CD4-positive, alpha-beta T cell (primary cell): ENCODE measurements around the gene TTC28. TPM values are rescaled to one million over a fixed set of nuclear protein-coding genes. Genes with fewer than 3 reads are reported as not detected.

Source experiments
- ATAC-seq: fragments of 200-7000 bp; cut with Tn5 transposase; one replicate; pipeline ENCODE4 v1.10.0; 2022; ENCODE audit warnings: mild to moderate bottlenecking; ENCODE audit not compliant: poor library complexity
- CTCF ChIA-PET: fragments of 350-600 bp; sonication (Branson Sonifier 250); formaldehyde crosslinking; loops from one replicate; lab custom pipeline; 2021; ENCODE audit warnings: antibody characterized with exemption, inconsistent platforms; lab: Charles Lee
- POLR2A ChIA-PET: fragments of 350-600 bp; sonication (Branson Sonifier 250); formaldehyde crosslinking; loops from one replicate; lab custom pipeline; 2021; ENCODE audit warnings: antibody characterized with exemption, inconsistent platforms; lab: Charles Lee
- DNase-seq, 14 experiments: peaks; one replicate each; pipeline ENCODE4 v3.0.0-alpha.2; 2013 to 2020; ENCODE audit warnings: mixed read lengths in 2 of 14
- H3K27ac ChIP-seq, 2 donors: one replicate each; pipeline versions ENCODE4 v1.5.1 to v1.7.0; 2013; ENCODE audit warnings: low read length in 2 of 2, low read depth in 1 of 2, mild to moderate bottlenecking in 1 of 2
- H3K27me3 ChIP-seq, 2 experiments: 1 replicate in 1 of 2; 2 replicates in 1 of 2; pipeline versions ENCODE4 v1.6.1 to v1.7.0; 2013; ENCODE audit warnings: low read length in 2 of 2, control low read depth in 1 of 2, mild to moderate bottlenecking in 1 of 2, moderate library complexity in 1 of 2; ENCODE audit not compliant: insufficient read depth in 2 of 2, control insufficient read depth in 1 of 2
- H3K36me3 ChIP-seq: one replicate; pipeline ENCODE4 v1.6.1; 2013; ENCODE audit warnings: low read length, control low read depth; ENCODE audit not compliant: insufficient read depth
- H3K4me1 ChIP-seq: one replicate; pipeline ENCODE4 v1.6.1; 2013; ENCODE audit warnings: low read length, control low read depth; ENCODE audit not compliant: insufficient read depth
- H3K4me3 ChIP-seq: one replicate; pipeline ENCODE4 v1.5.1; 2013; ENCODE audit warnings: mild to moderate bottlenecking, low read length, moderate library complexity
- H3K9me3 ChIP-seq, 2 experiments: 1 replicate in 1 of 2; 2 replicates in 1 of 2; pipeline versions ENCODE4 v1.6.1 to v1.7.0; 2013; ENCODE audit warnings: low read length in 2 of 2, mild to moderate bottlenecking in 2 of 2, control low read depth in 1 of 2, moderate library complexity in 1 of 2; ENCODE audit not compliant: control insufficient read depth in 1 of 2, insufficient read depth in 1 of 2
- H3K27ac Mint-ChIP-seq: one replicate; pipeline ENCODE4 v1.8.0; 2020; ENCODE audit warnings: mixed read lengths
- H3K27me3 Mint-ChIP-seq: one replicate; pipeline ENCODE4 v1.8.0; 2021; ENCODE audit warnings: mixed read lengths
- H3K36me3 Mint-ChIP-seq: one replicate; pipeline ENCODE4 v1.8.0; 2021; ENCODE audit warnings: low read depth, mixed read lengths
- H3K4me1 Mint-ChIP-seq: one replicate; pipeline ENCODE4 v1.8.0; 2021; ENCODE audit warnings: low read depth, mixed read lengths
- H3K4me3 Mint-ChIP-seq: one replicate; pipeline ENCODE4 v1.8.0; 2020; ENCODE audit warnings: mild to moderate bottlenecking, mixed read lengths
- H3K9me3 Mint-ChIP-seq: one replicate; pipeline ENCODE4 v1.8.0; 2020; ENCODE audit warnings: mixed read lengths
- CTCF ChIP-seq: fragments of 200-600 bp; IDR thresholded peaks from one replicate; pipeline ENCODE4 v1.8.0; 2022; ENCODE audit warnings: antibody characterized with exemption, mild to moderate bottlenecking
- intact Hi-C, 2 experiments: fragments of 100-400 bp; cut with DNase I in 1 of 2; cut with micrococcal nuclease in 1 of 2; formaldehyde crosslinking; loops; one replicate each; pipeline versions ENCODE4 v1.15.1 to v1.9.0; 2023 to 2025; cut with DNase I, micrococcal nuclease
- total RNA-seq, 174 experiments: library from RNA in 2 of 174; stranded (reverse) in 2 of 174; gene quantifications; one replicate each; pipeline ENCODE4 v1.2.3 and lab custom pipeline; 2021 to 2026

Gene TTC28
- total RNA-seq, 2 experiments from 2014 or later = 4.6 to 5.7 TPM

- H3K27ac ChIP-seq = no peak overlapping the region
- Mint-ChIP-seq H3K9me3 (no peaks in the 10 kb centered on the region), H3K27ac (no peak overlapping the region), H3K4me1 (no peaks in the 10 kb centered on the region), H3K27me3 (no peaks in the 10 kb centered on the region), H3K4me3 (no peak overlapping the region), H3K36me3 (peaks cover 13% of the 10 kb centered on the region)
- no peaks in the 10 kb centered on the region for H3K4me1 ChIP-seq
- H3K4me3 ChIP-seq = no peak overlapping the region
- intact Hi-C loops = no loop called here
- no peak for TF ChIP-seq CTCF
- no peaks in the 10 kb centered on the region for H3K9me3 ChIP-seq
- H3K36me3 ChIP-seq = peaks cover 4% of the 10 kb centered on the region
- ChIA-PET POLR2A (no interaction called here), CTCF (no interaction called here)
- DNase-seq (no peak), ATAC-seq (no peak)
- no peaks in the 10 kb centered on the region for H3K27me3 ChIP-seq
Observed at GRCh38 chr22:28718044-28718443, 38.4 kb upstream of the TTC28 start.

DNA sequence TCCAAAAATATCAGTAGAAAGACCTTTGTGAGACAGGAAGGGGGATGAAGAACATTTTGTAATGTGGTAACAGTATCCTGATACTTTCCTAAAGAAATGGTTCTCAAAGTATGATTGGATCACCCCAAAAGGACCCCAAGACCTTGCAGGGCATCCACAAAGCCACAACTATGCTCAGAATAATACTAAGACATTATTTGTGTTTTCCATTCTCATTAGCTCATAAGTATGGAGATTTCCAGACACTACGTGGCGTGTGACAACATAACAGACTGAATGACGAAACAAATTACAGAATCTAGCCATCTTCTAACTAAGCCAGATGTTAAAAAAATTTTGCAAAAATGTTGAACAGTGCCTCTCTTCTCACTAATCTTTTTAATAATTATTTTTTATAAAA is 37.0 kb upstream of the TTC28 start:
- H3K27me3 ChIP-seq = no peaks in the 10 kb centered on the region
- intact Hi-C loops = no loop called here
- DNase-seq = no peak
- no peak overlapping the region for H3K27ac Mint-ChIP-seq
- no peak for TF ChIP-seq CTCF
- no peaks in the 10 kb centered on the region for H3K9me3 ChIP-seq
- H3K36me3 ChIP-seq = peaks cover 2% of the 10 kb centered on the region
- no peak for ATAC-seq
- H3K36me3 Mint-ChIP-seq = peaks cover 19% of the 10 kb centered on the region
- CTCF ChIA-PET = no interaction called here
- no peak overlapping the region for H3K4me3 ChIP-seq
- POLR2A ChIA-PET = no interaction called here
- H3K27me3 Mint-ChIP-seq = no peaks in the 10 kb centered on the region
- H3K9me3 Mint-ChIP-seq = no peaks in the 10 kb centered on the region
- H3K4me3 Mint-ChIP-seq = no peak overlapping the region
- no peaks in the 10 kb centered on the region for H3K4me1 Mint-ChIP-seq
- H3K4me1 ChIP-seq = no peaks in the 10 kb centered on the region
- no peak overlapping the region for H3K27ac ChIP-seq

GRCh38 chr22:28715611-28716010 is 36.0 kb upstream of the TTC28 start:
- no peak for ATAC-seq
- no peaks in the 10 kb centered on the region for H3K4me1 Mint-ChIP-seq

More at GRCh38 chr22:28715611-28716010, 36.0 kb upstream of the TTC28 start:
- ChIA-PET POLR2A (no interaction called here), CTCF (no interaction called here)
- no peaks in the 10 kb centered on the region for H3K27me3 ChIP-seq
- Mint-ChIP-seq H3K4me3 (no peak overlapping the region), H3K27me3 (no peaks in the 10 kb centered on the region), H3K27ac (no peak overlapping the region), H3K9me3 (no peaks in the 10 kb centered on the region), H3K36me3 (peaks cover 26% of the 10 kb centered on the region)
- no peaks in the 10 kb centered on the region for H3K4me1 ChIP-seq
- intact Hi-C loops = no loop called here
- H3K9me3 ChIP-seq = no peaks in the 10 kb centered on the region
- TF ChIP-seq CTCF = no peak
- peaks cover 2% of the 10 kb centered on the region for H3K36me3 ChIP-seq
- H3K27ac ChIP-seq = no peak overlapping the region
- H3K4me3 ChIP-seq = no peak overlapping the region
- DNase-seq = no peak
